HuH-7.5 (cell line): Measurements from ENCODE around the gene DCLK3.

Source experiments
- DNase-seq: peaks from one replicate; pipeline ENCODE4 v3.0.0; 2011; ENCODE audit warnings: low spot score

Gene DCLK3

GRCh38 chr3:36763850-36764703 lies at the start of gene DCLK3:
TSS of gene DCLK3 (minus strand) at chr3:36764553. CDS start at chr3:36764263, 290 bp downstream.
- DNase-seq = no peak

- DNase-seq = no peak
These were observed 49.0 kb upstream of the DCLK3 start for GRCh38 chr3:36813305-36813704.

- no peak for DNase-seq
These were observed 47.9 kb upstream of the DCLK3 start for GRCh38 chr3:36812240-36812639.

- DNase-seq = no peak
These were observed 47.4 kb upstream of the DCLK3 start for GRCh38 chr3:36811768-36812167.

GRCh38 chr3:36804295-36805055 lies 40.1 kb upstream of the DCLK3 start:
- DNase-seq = no peak

GRCh38 chr3:36803091-36803791 lies 38.9 kb upstream of the DCLK3 start:
- DNase-seq = no peak

- DNase-seq = no peak
These were observed 36.3 kb upstream of the DCLK3 start for GRCh38 chr3:36800533-36801116.

GRCh38 chr3:36796881-36797280 lies 32.5 kb upstream of the DCLK3 start:
- no peak for DNase-seq

GRCh38 chr3:36796161-36796560 lies 31.8 kb upstream of the DCLK3 start:
- no peak for DNase-seq

GRCh38 chr3:36795622-36796021 lies 31.3 kb upstream of the DCLK3 start:
- no peak for DNase-seq

- DNase-seq = no peak
These were observed 28.0 kb upstream of the DCLK3 start for GRCh38 chr3:36792342-36792741.

GRCh38 chr3:36790765-36791164 lies 26.4 kb upstream of the DCLK3 start:
- no peak for DNase-seq

- no peak for DNase-seq
These were observed 22.9 kb upstream of the DCLK3 start for GRCh38 chr3:36786921-36787890.

GRCh38 chr3:36784138-36784635 lies 19.8 kb upstream of the DCLK3 start:
- no peak for DNase-seq

GRCh38 chr3:36777424-36778218 lies 13.3 kb upstream of the DCLK3 start:
- DNase-seq = no peak

GRCh38 chr3:36776436-36776835 lies 12.1 kb upstream of the DCLK3 start:
- no peak for DNase-seq

- no peak for DNase-seq
These were observed 9.7 kb upstream of the DCLK3 start for GRCh38 chr3:36774052-36774451.

GRCh38 chr3:36771931-36772330 lies 7.6 kb upstream of the DCLK3 start:
- no peak for DNase-seq

- DNase-seq = no peak
These were observed 5.6 kb upstream of the DCLK3 start for GRCh38 chr3:36769926-36770325.

- DNase-seq = no peak
These were observed 751 bp upstream of the DCLK3 start for GRCh38 chr3:36765104-36765503.
